Measurements from ENCODE around the gene ZNF267.
"Not testable (repeated sequence)": the region's sequence is repeated elsewhere in the genome, so short reads cannot be mapped to it uniquely, and the experiment has no call there.

ZNF267 gene

DNA sequence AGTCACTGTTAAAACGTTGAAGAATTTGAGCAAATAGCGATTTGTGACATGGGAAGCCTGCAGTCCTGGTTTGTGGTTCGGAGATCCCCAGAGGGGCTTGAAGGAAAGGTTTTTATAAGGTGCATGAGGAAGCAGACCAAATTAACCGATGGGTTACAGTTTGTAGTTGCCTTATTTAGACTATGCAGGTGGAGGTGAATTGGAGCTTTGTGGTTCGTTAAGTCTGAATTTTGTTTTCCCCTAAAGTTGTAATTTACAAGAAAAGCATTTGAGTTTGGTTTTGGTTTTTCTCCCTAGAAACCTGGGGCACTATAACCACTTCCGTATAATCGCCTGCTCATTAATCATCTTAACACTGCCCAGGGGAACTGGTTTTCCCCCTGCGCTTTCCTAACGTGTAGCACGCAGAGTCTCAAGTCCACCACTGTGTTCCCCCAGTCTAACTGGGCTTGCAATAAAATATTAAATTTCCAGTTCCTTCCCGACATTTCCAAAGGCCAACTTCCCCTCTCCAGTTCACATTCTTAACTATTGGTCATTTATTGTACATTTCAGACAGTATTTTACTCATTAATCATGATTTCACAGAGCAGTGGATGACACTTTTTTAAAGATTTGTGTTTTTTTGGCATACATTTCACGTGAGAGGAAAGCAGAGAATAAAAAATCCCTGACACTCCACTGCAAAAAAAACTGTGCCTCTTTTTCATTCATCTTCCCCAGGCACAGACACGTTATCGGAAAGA, 932 bp downstream of the ZNF267 start:
- peak; percentile 45 to 65 for DNase-seq
- TF ChIP-seq POLR2A (IDR thresholded peaks at IDR 0.05; ENCODE audit: low read length) (no peak), GATA1 (IDR thresholded peaks at IDR 0.05; ENCODE audit: low read depth, low read length) (no peak)

- peak in 1 of 2 experiments; percentile 32 for DNase-seq
- no peak for TF ChIP-seq POLR2A (IDR thresholded peaks at IDR 0.05; ENCODE audit: low read length)
- TF ChIP-seq GATA1 (IDR thresholded peaks at IDR 0.05; ENCODE audit: low read depth, low read length), result no peak
Measured at GRCh38 chr16:31875112-31875803, 1.7 kb downstream of the ZNF267 start.

- DNase-seq, result peak in 1 of 2 experiments; percentile 21
- TF ChIP-seq GATA1 (IDR thresholded peaks at IDR 0.05; ENCODE audit: low read depth, low read length), result no peak
- no peak for TF ChIP-seq POLR2A (IDR thresholded peaks at IDR 0.05; ENCODE audit: low read length)
Measured at GRCh38 chr16:31875928-31876547, 2.4 kb downstream of the ZNF267 start.

DNA sequence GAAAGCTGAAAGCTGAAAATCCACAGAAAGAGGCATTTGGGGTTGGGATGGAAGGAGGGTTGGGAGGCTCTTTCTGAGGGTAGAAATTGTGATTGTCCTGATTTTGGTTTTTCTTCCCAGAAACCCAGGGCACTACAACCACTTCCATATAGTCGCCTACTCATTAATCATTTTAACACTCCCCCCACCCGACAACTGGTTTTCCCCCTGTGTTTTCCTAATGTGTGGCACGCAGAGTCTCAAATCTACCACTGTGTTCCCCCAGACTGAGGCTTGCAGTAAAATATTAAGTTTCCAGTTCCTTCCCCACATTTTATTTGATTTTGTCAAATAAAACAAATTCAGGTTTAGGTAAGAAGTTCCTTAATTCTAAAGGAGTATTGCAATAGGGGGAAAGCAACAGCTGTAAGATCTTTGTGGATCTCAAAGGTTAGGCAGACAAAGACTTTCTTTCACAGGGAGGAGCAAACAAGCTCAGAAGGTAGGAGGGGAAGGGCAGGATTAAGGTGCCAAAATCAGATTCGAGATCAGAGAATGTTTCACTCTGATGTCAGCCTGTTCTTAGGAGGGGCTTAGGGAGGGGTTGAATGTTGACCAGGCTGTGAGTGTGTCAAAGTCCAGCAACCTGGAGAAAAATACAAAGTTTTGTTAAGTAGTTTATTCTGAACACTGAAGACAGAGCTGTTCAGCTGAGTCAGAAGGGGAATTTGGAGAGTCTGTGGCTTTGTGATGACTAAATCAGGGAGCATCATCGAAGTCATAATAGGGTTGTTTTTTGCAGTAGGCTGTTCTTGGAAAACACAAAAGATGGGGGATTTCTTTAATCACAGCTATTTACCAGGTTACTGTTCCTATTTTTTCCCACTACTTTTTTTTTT, 3.6 kb downstream of the ZNF267 start:
- no peak for TF ChIP-seq GATA1 (IDR thresholded peaks at IDR 0.05; ENCODE audit: low read depth, low read length)
- TF ChIP-seq POLR2A (IDR thresholded peaks at IDR 0.05; ENCODE audit: low read length), result no peak
- DNase-seq, result peak in 1 of 2 experiments; percentile 41

GRCh38 chr16:31877876-31878642, 4.5 kb downstream of the ZNF267 start:
- TF ChIP-seq POLR2A (IDR thresholded peaks at IDR 0.05; ENCODE audit: low read length) (no peak), GATA1 (IDR thresholded peaks at IDR 0.05; ENCODE audit: low read depth, low read length) (no peak)
- no peak for DNase-seq

GRCh38 chr16:31879937-31880321, 6.3 kb downstream of the ZNF267 start:
- no peak for DNase-seq
- no peak for TF ChIP-seq GATA1 (IDR thresholded peaks at IDR 0.05; ENCODE audit: low read depth, low read length)
- TF ChIP-seq POLR2A (IDR thresholded peaks at IDR 0.05; ENCODE audit: low read length), result no peak

- TF ChIP-seq GATA1 (IDR thresholded peaks at IDR 0.05; ENCODE audit: low read depth, low read length) (no peak), POLR2A (IDR thresholded peaks at IDR 0.05; ENCODE audit: low read length) (peak; percentile 32)
- peak; percentile 72 to 79 for DNase-seq
Measured at GRCh38 chr16:31880322-31880979, 6.8 kb downstream of the ZNF267 start.

DNA sequence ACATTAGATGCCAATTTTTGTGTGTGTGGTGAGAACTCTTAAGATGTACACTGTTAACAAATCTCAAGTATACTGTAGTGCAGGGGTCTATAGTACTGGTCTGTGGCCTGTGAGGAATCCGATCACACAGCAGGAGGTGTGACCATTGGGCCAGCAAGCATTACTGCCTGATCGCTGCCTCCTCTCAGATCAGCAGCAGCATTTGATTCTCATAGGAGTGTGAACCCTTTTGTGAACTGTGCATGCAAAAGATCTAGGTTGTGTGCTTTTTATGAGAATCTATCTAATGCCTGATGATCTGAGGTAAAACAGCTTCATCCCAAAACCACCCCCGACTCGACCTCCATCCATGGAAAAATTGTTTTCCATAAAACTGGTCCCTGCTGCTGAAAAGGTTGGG, 12.6 kb downstream of the ZNF267 start:
- no peak for DNase-seq
- TF ChIP-seq POLR2A (IDR thresholded peaks at IDR 0.05; ENCODE audit: low read length), result no peak
- no peak for TF ChIP-seq GATA1 (IDR thresholded peaks at IDR 0.05; ENCODE audit: low read depth, low read length)

DNA sequence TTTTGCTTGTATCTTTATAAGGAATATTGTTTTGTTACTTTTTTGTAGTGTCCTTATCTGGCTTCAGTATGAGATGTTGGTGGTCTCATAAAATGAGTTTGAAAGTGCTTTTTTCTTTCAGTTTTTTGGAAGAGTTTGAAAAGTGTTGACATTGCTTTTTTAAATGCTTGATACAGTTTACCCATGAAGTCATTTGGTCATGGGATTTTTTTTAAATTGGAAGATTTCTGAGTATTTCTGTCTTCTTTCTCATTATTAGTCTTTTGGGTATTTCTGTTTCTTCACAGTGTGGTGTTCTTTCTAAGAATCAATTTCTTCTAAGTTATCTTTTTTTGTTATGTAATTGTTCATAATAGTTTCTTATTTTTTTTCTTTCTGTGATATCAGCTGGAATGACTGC, 15.1 kb downstream of the ZNF267 start:
- no peak for TF ChIP-seq GATA1 (IDR thresholded peaks at IDR 0.05; ENCODE audit: low read depth, low read length)
- TF ChIP-seq POLR2A (IDR thresholded peaks at IDR 0.05; ENCODE audit: low read length), result no peak
- DNase-seq, result no peak

DNA sequence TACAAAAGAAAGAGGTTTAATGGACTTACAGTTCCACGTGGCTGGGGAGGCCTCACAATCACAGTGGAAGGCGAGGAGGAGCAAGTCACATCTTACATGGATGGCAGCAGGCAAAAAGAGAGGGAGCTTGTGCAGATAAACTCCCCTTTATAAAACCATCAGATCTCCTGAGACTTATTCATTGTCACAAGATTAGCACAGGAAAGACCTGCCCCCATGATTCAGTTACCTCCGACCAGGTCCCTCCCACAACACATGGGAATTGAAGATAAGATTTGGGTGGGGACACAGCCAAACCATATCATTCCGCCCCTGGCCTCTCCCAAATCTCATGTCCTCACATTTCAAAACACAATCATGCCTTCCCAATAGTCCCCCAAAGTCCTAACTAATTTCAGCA, 18.5 kb downstream of the ZNF267 start:
- DNase-seq, result peak; percentile 21 to 58

DNA sequence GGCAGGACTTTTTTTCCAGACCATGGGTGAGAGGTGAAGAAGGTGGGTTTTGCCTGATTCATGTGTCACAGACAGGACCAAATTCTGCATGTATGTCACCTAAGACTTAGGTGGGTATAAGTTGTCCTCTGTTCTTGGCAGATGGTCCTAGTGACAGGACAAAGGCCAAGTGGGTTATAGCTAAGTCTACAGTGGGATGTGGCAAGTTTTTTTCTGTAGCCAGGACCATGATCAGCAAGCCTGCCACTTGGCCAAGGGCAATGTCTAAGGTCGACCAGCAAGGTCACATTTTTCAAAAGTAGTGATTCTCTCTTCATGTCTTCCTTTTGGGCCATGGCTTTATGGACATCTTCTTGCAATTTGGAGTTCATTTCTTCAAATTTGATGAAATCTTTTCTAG, 20.2 kb downstream of the ZNF267 start:
- no peak for DNase-seq
- TF ChIP-seq POLR2A (IDR thresholded peaks at IDR 0.05; ENCODE audit: low read length) (no peak), GATA1 (IDR thresholded peaks at IDR 0.05; ENCODE audit: low read depth, low read length) (no peak)

DNA sequence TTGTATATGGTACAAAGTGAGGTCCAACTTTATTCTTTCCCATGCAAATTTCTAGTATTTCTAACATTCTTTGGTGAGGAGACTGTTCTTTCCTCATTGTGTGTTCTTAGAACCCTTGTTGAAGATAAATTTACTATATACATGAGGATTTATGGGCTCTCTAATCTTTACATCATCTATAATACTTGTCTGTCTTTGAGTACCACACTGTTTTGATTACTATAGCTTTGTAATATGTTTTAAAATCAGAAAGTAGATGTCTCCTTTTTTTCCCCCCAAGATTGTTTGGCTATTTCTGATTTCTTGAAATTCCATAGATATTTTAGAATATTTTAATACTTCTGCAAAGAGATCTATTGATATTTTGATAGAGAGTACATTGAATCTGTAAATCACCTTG, 23.7 kb downstream of the ZNF267 start:
- no peak for DNase-seq
- TF ChIP-seq POLR2A (IDR thresholded peaks at IDR 0.05; ENCODE audit: low read length), result no peak

DNA sequence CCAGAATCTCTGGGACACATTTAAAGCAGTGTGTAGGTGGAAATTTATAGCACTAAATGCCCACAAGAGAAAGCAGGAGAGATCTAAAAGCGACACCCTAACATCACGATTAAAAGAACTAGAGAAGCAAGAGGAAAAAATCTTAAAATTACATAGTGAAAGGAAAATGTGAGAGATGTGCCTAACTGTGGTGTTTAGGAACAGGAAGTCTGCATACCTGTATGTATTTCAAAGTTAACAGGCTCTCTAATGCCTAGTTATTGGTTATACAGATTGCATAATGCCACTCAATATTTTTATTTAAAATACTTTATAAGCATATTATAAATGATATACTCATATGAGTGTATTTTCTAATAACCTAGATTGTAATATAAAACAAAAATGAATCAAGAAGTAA, 25.9 kb downstream of the ZNF267 start:
- no peak for DNase-seq
- no peak for TF ChIP-seq GATA1 (IDR thresholded peaks at IDR 0.05; ENCODE audit: low read depth, low read length)

- not testable (repeated sequence) for DNase-seq
Measured at GRCh38 chr16:31904571-31904970, 31.0 kb downstream of the ZNF267 start.
